SU-DHL-6 (cell line): ENCODE measurements around the gene KIAA0586.

ENCODE experiments used
- EZH2phosphoT487 ChIP-seq: fragments of 200-600 bp; sonication (generic), shearing (Covaris generic); conservative IDR thresholded peaks from 2 replicates; pipeline ENCODE4 v1.6.1; 2018; ENCODE audit warnings: mild to moderate bottlenecking, antibody characterized with exemption, low read length, moderate library complexity, mixed read lengths
- TF ChIP-seq, protein P1 (sequence below): fragments of 200-600 bp; sonication (generic); IDR thresholded peaks from one replicate; pipeline ENCODE4 v1.5.1; 2017; ENCODE audit warnings: antibody characterized with exemption, mild to moderate bottlenecking, low read length, moderate library complexity; ENCODE audit not compliant: insufficient read depth, poor library complexity, severe bottlenecking

DNA sequence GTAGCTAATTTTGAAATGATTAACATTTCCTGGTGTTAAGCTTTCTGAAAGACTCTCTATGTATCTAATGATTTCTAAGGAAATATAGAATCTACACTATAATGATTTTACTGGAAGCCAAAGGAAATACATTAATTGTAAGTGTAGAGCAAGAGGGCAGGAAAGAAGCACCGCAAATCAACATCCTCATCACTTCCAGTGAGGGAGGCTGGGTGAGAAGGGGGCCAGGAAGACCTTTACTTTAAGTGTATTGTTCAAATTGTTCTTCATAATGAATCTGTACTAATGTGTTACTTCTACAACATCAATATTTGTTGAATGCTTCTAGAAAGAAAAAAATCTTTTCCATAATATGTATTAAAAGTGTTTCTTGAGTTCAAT, 144.9 kb downstream of the KIAA0586 start:
- TF ChIP-seq EZH2phosphoT487 = no peak
- TF ChIP-seq, protein P1, sequence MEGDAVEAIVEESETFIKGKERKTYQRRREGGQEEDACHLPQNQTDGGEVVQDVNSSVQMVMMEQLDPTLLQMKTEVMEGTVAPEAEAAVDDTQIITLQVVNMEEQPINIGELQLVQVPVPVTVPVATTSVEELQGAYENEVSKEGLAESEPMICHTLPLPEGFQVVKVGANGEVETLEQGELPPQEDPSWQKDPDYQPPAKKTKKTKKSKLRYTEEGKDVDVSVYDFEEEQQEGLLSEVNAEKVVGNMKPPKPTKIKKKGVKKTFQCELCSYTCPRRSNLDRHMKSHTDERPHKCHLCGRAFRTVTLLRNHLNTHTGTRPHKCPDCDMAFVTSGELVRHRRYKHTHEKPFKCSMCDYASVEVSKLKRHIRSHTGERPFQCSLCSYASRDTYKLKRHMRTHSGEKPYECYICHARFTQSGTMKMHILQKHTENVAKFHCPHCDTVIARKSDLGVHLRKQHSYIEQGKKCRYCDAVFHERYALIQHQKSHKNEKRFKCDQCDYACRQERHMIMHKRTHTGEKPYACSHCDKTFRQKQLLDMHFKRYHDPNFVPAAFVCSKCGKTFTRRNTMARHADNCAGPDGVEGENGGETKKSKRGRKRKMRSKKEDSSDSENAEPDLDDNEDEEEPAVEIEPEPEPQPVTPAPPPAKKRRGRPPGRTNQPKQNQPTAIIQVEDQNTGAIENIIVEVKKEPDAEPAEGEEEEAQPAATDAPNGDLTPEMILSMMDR = no peak
